Measurements from ENCODE around the gene CFAP90. TPM values are rescaled to one million over a fixed set of nuclear protein-coding genes. Genes with fewer than 3 reads are reported as not detected.

CFAP90 gene
- total RNA-seq, 2 donors from 2014 or later, result 0.80 to 0.88 TPM

- no peak overlapping the region for H3K27ac Mint-ChIP-seq
- peaks cover 34% of the 10 kb centered on the region for H3K36me3 Mint-ChIP-seq (ENCODE audit: low read depth)
- DNase-seq, result no peak
- Histone ChIP-seq H3K27ac (ENCODE audit: low read depth, low read length) (no peak overlapping the region), H3K4me3 (ENCODE audit: low read length) (no peak overlapping the region), H3K9ac (ENCODE audit: extremely low read depth, low read length, poor library complexity, severe bottlenecking) (no peak overlapping the region), H3K9me3 (ENCODE audit: control insufficient read depth, low read length) (no peaks in the 10 kb centered on the region), H3K4me1 (ENCODE audit: control insufficient read depth, insufficient read depth, low read length) (no peaks in the 10 kb centered on the region), H3K27me3 (ENCODE audit: control insufficient read depth, insufficient read depth, low read length, poor library complexity, severe bottlenecking) (peaks cover 61% of the 10 kb centered on the region), H3K36me3 (ENCODE audit: control insufficient read depth, insufficient read depth, low read length) (peaks cover 15% of the 10 kb centered on the region)
- no peak for TF ChIP-seq CTCF (conservative IDR thresholded peaks at IDR 0.05)
- H3K4me1 Mint-ChIP-seq, result no peaks in the 10 kb centered on the region
- WGBS, 2 experiments (ENCODE audit: insufficient coverage in 1 of 2, insufficient read length in 1 of 2), result 92% methylated on average over 4 of the region's 4 CpGs; no CpG with 5 or more reads in 1 of the 2 experiments
- H3K9me3 Mint-ChIP-seq, result no peaks in the 10 kb centered on the region
- H3K27me3 Mint-ChIP-seq (ENCODE audit: insufficient read depth), result peaks cover 28% of the 10 kb centered on the region
- H3K4me3 Mint-ChIP-seq, result no peak overlapping the region
Observed at GRCh38 chr5:7808998-7809397, 41.9 kb downstream of the CFAP90 start.

GRCh38 chr5:7805379-7805778 is 45.6 kb downstream of the CFAP90 start:
- no peak overlapping the region for H3K4me3 Mint-ChIP-seq
- peaks cover 15% of the 10 kb centered on the region for H3K36me3 ChIP-seq (ENCODE audit: control insufficient read depth, insufficient read depth, low read length)
- DNase-seq, result no peak
- no peak overlapping the region for H3K27ac ChIP-seq (ENCODE audit: low read depth, low read length)
- no peak overlapping the region for H3K4me3 ChIP-seq (ENCODE audit: low read length)
- no peak overlapping the region for H3K27ac Mint-ChIP-seq
- peaks cover 30% of the 10 kb centered on the region for H3K36me3 Mint-ChIP-seq (ENCODE audit: low read depth)
- H3K4me1 ChIP-seq (ENCODE audit: control insufficient read depth, insufficient read depth, low read length), result no peaks in the 10 kb centered on the region
- H3K9me3 ChIP-seq (ENCODE audit: control insufficient read depth, low read length), result no peaks in the 10 kb centered on the region
- no peak overlapping the region for H3K9ac ChIP-seq (ENCODE audit: extremely low read depth, low read length, poor library complexity, severe bottlenecking)
- 96% methylated on average over 2 of the region's 2 CpGs; no CpG with 5 or more reads in 1 of the 2 experiments for WGBS, 2 experiments (ENCODE audit: insufficient coverage in 1 of 2, insufficient read length in 1 of 2)
- peak; percentile 73 for TF ChIP-seq CTCF (conservative IDR thresholded peaks at IDR 0.05)
- H3K9me3 Mint-ChIP-seq, result no peaks in the 10 kb centered on the region
- no peaks in the 10 kb centered on the region for H3K4me1 Mint-ChIP-seq
- H3K27me3 ChIP-seq (ENCODE audit: control insufficient read depth, insufficient read depth, low read length, poor library complexity, severe bottlenecking), result peaks cover 37% of the 10 kb centered on the region
- peaks cover 19% of the 10 kb centered on the region for H3K27me3 Mint-ChIP-seq (ENCODE audit: insufficient read depth)

DNA sequence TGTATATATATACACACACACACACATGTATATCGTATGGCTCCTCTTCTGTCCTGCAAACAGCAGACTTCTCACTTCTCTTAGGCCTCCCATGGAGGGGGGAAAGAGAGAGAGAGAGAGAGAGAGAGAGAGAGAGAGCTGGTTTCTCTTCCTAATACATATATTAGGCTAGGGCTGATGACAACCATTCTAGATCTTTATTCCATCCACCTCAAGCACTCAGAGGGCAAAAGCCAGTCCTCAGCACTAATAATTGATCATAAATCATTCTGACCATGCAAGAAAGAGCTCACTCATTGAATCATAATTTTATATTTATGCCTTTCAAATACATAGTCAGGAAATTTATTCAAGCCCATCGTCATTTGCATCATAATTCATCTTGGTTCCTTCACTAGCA is 47.0 kb downstream of the CFAP90 start:
- H3K27ac ChIP-seq (ENCODE audit: low read depth, low read length), result no peak overlapping the region
- Mint-ChIP-seq H3K4me1 (no peaks in the 10 kb centered on the region), H3K4me3 (no peak overlapping the region), H3K9me3 (no peaks in the 10 kb centered on the region), H3K36me3 (ENCODE audit: low read depth) (peaks cover 30% of the 10 kb centered on the region), H3K27ac (no peak overlapping the region), H3K27me3 (ENCODE audit: insufficient read depth) (peaks cover 19% of the 10 kb centered on the region)
- no peaks in the 10 kb centered on the region for H3K4me1 ChIP-seq (ENCODE audit: control insufficient read depth, insufficient read depth, low read length)
- peaks cover 15% of the 10 kb centered on the region for H3K36me3 ChIP-seq (ENCODE audit: control insufficient read depth, insufficient read depth, low read length)
- no peak overlapping the region for H3K9ac ChIP-seq (ENCODE audit: extremely low read depth, low read length, poor library complexity, severe bottlenecking)
- no peak for DNase-seq
- no peaks in the 10 kb centered on the region for H3K9me3 ChIP-seq (ENCODE audit: control insufficient read depth, low read length)
- WGBS, 2 experiments (ENCODE audit: insufficient coverage in 1 of 2, insufficient read length in 1 of 2), result 96 to 100% methylated on average over 1 of the region's 2 CpGs
- no peak overlapping the region for H3K4me3 ChIP-seq (ENCODE audit: low read length)
- peaks cover 30% of the 10 kb centered on the region for H3K27me3 ChIP-seq (ENCODE audit: control insufficient read depth, insufficient read depth, low read length, poor library complexity, severe bottlenecking)
- TF ChIP-seq CTCF (conservative IDR thresholded peaks at IDR 0.05), result no peak
